A673 (cell line): Measurements from ENCODE around the gene NAGK. TPM values are rescaled to one million over a fixed set of nuclear protein-coding genes. Genes with fewer than 3 reads are reported as not detected.
A peak's percentile ranks its signal among the peaks of the same experiment; 100 is the strongest.

Experiments used
- BruUV-seq: library from RNA; stranded (reverse); fragments of 400-500 nt; replicated peaks from 2 replicates; lab custom pipeline; 2021; lab: Mats Ljungman, UMichigan
- CTCF ChIA-PET: fragments of 300-600 bp; sonication (Branson Sonifier 250); formaldehyde crosslinking; loops from one replicate; lab custom pipeline; 2022; ENCODE audit warnings: antibody characterized with exemption; lab: Charles Lee
- POLR2A ChIA-PET: fragments of 300-600 bp; sonication (Branson Sonifier 250); formaldehyde crosslinking; loops from one replicate; lab custom pipeline; 2022; ENCODE audit warnings: antibody characterized with exemption; ENCODE audit not compliant: low non-redundant PET; lab: Charles Lee
- DNase-seq: peaks from one replicate; pipeline ENCODE4 v3.0.0-alpha.2; 2015; ENCODE audit warnings: low spot score
- H3K27ac ChIP-seq: fragments of 200-600 bp; sonication (generic); 2 replicates; pipeline ENCODE4 v1.5.1; 2016; ENCODE audit warnings: mixed run types, low read depth, mild to moderate bottlenecking, mixed read lengths, antibody characterized with exemption, low read length; ENCODE audit not compliant: poor library complexity, severe bottlenecking
- H3K27me3 ChIP-seq: fragments of 200-600 bp; sonication (generic); replicated peaks from 2 replicates; pipeline ENCODE4 v1.6.1; 2017; ENCODE audit warnings: mixed run types, low read depth, mild to moderate bottlenecking, mixed read lengths, antibody characterized with exemption, low read length; ENCODE audit not compliant: insufficient read depth, poor library complexity
- H3K36me3 ChIP-seq: fragments of 200-600 bp; sonication (generic); 2 replicates; pipeline ENCODE4 v1.6.1; 2016; ENCODE audit warnings: mixed run types, mild to moderate bottlenecking, mixed read lengths, antibody characterized with exemption, low read length; ENCODE audit not compliant: insufficient read depth, poor library complexity, severe bottlenecking
- H3K4me1 ChIP-seq: fragments of 200-600 bp; sonication (generic); 2 replicates; pipeline ENCODE4 v1.6.1; 2017; ENCODE audit warnings: mixed run types, mild to moderate bottlenecking, mixed read lengths, antibody characterized with exemption, low read length; ENCODE audit not compliant: insufficient read depth, poor library complexity, severe bottlenecking
- H3K4me3 ChIP-seq: fragments of 200-600 bp; sonication (generic); 2 replicates; pipeline ENCODE4 v1.5.1; 2016; ENCODE audit warnings: low read depth, mixed run types, mild to moderate bottlenecking, mixed read lengths, low read length; ENCODE audit not compliant: poor library complexity, severe bottlenecking
- H3K9me3 ChIP-seq: fragments of 200-600 bp; sonication (generic); 2 replicates; pipeline ENCODE4 v1.6.1; 2016; ENCODE audit warnings: mixed run types, low read depth, mild to moderate bottlenecking, mixed read lengths, antibody characterized with exemption, low read length; ENCODE audit not compliant: poor library complexity, severe bottlenecking
- CTCF ChIP-seq: fragments of 300-800, 200-600 bp; sonication (generic); conservative IDR thresholded peaks from 2 replicates; pipeline ENCODE4 v1.5.1; 2017; ENCODE audit warnings: low read depth, mild to moderate bottlenecking, antibody characterized with exemption, low read length, moderate library complexity, mixed read lengths
- EZH2 ChIP-seq: fragments of 200-600 bp; sonication (generic); IDR thresholded peaks from 2 replicates; pipeline ENCODE4 v1.6.1; 2017; ENCODE audit warnings: borderline replicate concordance, low read depth, mild to moderate bottlenecking, mixed read lengths, antibody characterized with exemption, low read length; ENCODE audit not compliant: poor library complexity, severe bottlenecking
- intact Hi-C: fragments of 100-400 bp; cut with micrococcal nuclease; formaldehyde crosslinking; loops from one replicate; pipeline ENCODE4 v1.10.0; 2022; ENCODE audit not compliant: unreplicated experiment
- total RNA-seq: library from RNA; stranded (reverse); gene quantifications from 2 replicates; pipeline ENCODE4 v1.2.3, GENCODE V29; 2021

NAGK gene
- total RNA-seq, 1 experiment from 2014 or later: 64.4 TPM

- CTCF ChIA-PET: no interaction called here
- Histone ChIP-seq H3K9me3 (no peaks in the 10 kb centered on the region), H3K36me3 (no peaks in the 10 kb centered on the region), H3K4me1 (peaks cover 5% of the 10 kb centered on the region), H3K4me3 (no peak overlapping the region), H3K27ac (no peak overlapping the region), H3K27me3 (peaks cover 3% of the 10 kb centered on the region)
- BruUV-seq: no TSS peak
- POLR2A ChIA-PET: no interaction called here
- intact Hi-C loops: no loop called here
- no peak for DNase-seq
- TF ChIP-seq CTCF: no peak
- no peak for TF ChIP-seq EZH2
Measured at GRCh38 chr2:71060211-71060610, 8.2 kb upstream of the NAGK start.

GRCh38 chr2:71060871-71061270 is 7.6 kb upstream of the NAGK start:
- no TSS peak for BruUV-seq
- POLR2A ChIA-PET: no interaction called here
- no peaks in the 10 kb centered on the region for H3K9me3 ChIP-seq
- intact Hi-C loops: no loop called here
- no peak for TF ChIP-seq CTCF
- no peak for TF ChIP-seq EZH2
- peak; percentile 42 for DNase-seq
- no peak overlapping the region for H3K4me3 ChIP-seq
- CTCF ChIA-PET: no interaction called here
- H3K27me3 ChIP-seq: peaks cover 3% of the 10 kb centered on the region
- H3K27ac ChIP-seq: no peak overlapping the region
- H3K4me1 ChIP-seq: peaks cover 5% of the 10 kb centered on the region
- no peaks in the 10 kb centered on the region for H3K36me3 ChIP-seq

- H3K9me3 ChIP-seq: no peaks in the 10 kb centered on the region
- H3K4me3 ChIP-seq: no peak overlapping the region
- CTCF ChIA-PET: no interaction called here
- POLR2A ChIA-PET: no interaction called here
- peaks cover 10% of the 10 kb centered on the region for H3K4me1 ChIP-seq
- intact Hi-C loops: no loop called here
- no TSS peak for BruUV-seq
- DNase-seq: no peak
- no peak overlapping the region for H3K27ac ChIP-seq
- TF ChIP-seq CTCF (no peak), EZH2 (no peak)
- H3K27me3 ChIP-seq: peaks cover 3% of the 10 kb centered on the region
- H3K36me3 ChIP-seq: no peaks in the 10 kb centered on the region
Measured at GRCh38 chr2:71063216-71063615, 5.2 kb upstream of the NAGK start.
